Trophoblast cell (in vitro differentiated cells and primary cell): ENCODE data around the gene NLGN3.

ENCODE experiments used
- DNase-seq, 2 donors: peaks; one replicate each; pipeline ENCODE4 v3.0.0-alpha.2; 2016
- H2AFZ ChIP-seq: 2 replicates; pipeline ENCODE4 v1.6.1; 2013; ENCODE audit warnings: low read length, moderate library complexity, mild to moderate bottlenecking; ENCODE audit not compliant: insufficient read depth, poor library complexity
- H2AK5ac ChIP-seq: 2 replicates; pipeline ENCODE4 v1.6.1; 2013; ENCODE audit warnings: mild to moderate bottlenecking, low read length
- H2BK120ac ChIP-seq: 2 replicates; pipeline ENCODE4 v1.6.1; 2013; ENCODE audit warnings: low read length, mild to moderate bottlenecking, moderate library complexity; ENCODE audit not compliant: insufficient read depth, poor library complexity
- H2BK12ac ChIP-seq: 2 replicates; pipeline ENCODE4 v1.6.1; 2013; ENCODE audit warnings: mild to moderate bottlenecking, low read length, moderate library complexity
- H2BK5ac ChIP-seq: 2 replicates; pipeline ENCODE4 v1.6.1; 2013; ENCODE audit warnings: low read length, low read depth, moderate library complexity, mild to moderate bottlenecking; ENCODE audit not compliant: poor library complexity
- H3K14ac ChIP-seq: 2 replicates; pipeline ENCODE4 v1.6.1; 2013; ENCODE audit warnings: mild to moderate bottlenecking, low read length
- H3K18ac ChIP-seq: 2 replicates; pipeline ENCODE4 v1.6.1; 2013; ENCODE audit warnings: mild to moderate bottlenecking, low read length
- H3K23ac ChIP-seq: 2 replicates; pipeline ENCODE4 v1.6.1; 2013; ENCODE audit warnings: low read length
- H3K27ac ChIP-seq: 2 replicates; pipeline ENCODE4 v1.5.1; 2013; ENCODE audit warnings: low read depth, mild to moderate bottlenecking, inconsistent platforms, low read length, moderate library complexity
- H3K27me3 ChIP-seq: 2 replicates; pipeline ENCODE4 v1.6.1; 2013; ENCODE audit warnings: inconsistent platforms, mild to moderate bottlenecking, low read length, moderate library complexity; ENCODE audit not compliant: insufficient read depth
- H3K36me3 ChIP-seq, 2 experiments: 1 replicate in 1 of 2; 2 replicates in 1 of 2; pipeline ENCODE4 v1.6.1; 2013; ENCODE audit warnings: low read length in 2 of 2, mild to moderate bottlenecking in 2 of 2, moderate library complexity in 1 of 2; ENCODE audit not compliant: insufficient read depth in 2 of 2, control insufficient read depth in 1 of 2
- H3K4ac ChIP-seq: 2 replicates; pipeline ENCODE4 v1.6.1; 2013; ENCODE audit warnings: low read depth, mild to moderate bottlenecking, low read length, moderate library complexity
- H3K4me1 ChIP-seq, 2 experiments: 1 replicate in 1 of 2; 2 replicates in 1 of 2; pipeline ENCODE4 v1.6.1; 2013; ENCODE audit warnings: low read length in 2 of 2, mild to moderate bottlenecking in 2 of 2, moderate library complexity in 1 of 2; ENCODE audit not compliant: insufficient read depth in 2 of 2, control insufficient read depth in 1 of 2
- H3K4me2 ChIP-seq: 2 replicates; pipeline ENCODE4 v1.6.1; 2013; ENCODE audit warnings: inconsistent platforms, mild to moderate bottlenecking, low read length, moderate library complexity
- H3K4me3 ChIP-seq: 2 replicates; pipeline ENCODE4 v1.5.1; 2013; ENCODE audit warnings: mild to moderate bottlenecking, low read depth, low read length, inconsistent platforms
- H3K79me1 ChIP-seq: one replicate; pipeline ENCODE4 v1.6.1; 2013; ENCODE audit warnings: low read length
- H3K79me2 ChIP-seq: 2 replicates; pipeline ENCODE4 v1.6.1; 2013; ENCODE audit warnings: low read length, mild to moderate bottlenecking; ENCODE audit not compliant: control insufficient read depth, insufficient read depth, poor library complexity
- H3K9ac ChIP-seq: 2 replicates; pipeline ENCODE4 v1.6.1; 2013; ENCODE audit warnings: mild to moderate bottlenecking, low read length
- H3K9me3 ChIP-seq: 2 replicates; pipeline ENCODE4 v1.6.1; 2013; ENCODE audit warnings: low read depth, mild to moderate bottlenecking, control low read depth, inconsistent platforms, low read length; ENCODE audit not compliant: insufficient read depth
- H4K12ac ChIP-seq: 2 replicates; pipeline ENCODE4 v1.6.1; 2013; ENCODE audit warnings: low read depth, mild to moderate bottlenecking, low read length, moderate library complexity
- H4K8ac ChIP-seq: 2 replicates; pipeline ENCODE4 v1.6.1; 2013; ENCODE audit warnings: low read depth, mild to moderate bottlenecking, low read length, moderate library complexity
- H4K91ac ChIP-seq: one replicate; pipeline ENCODE4 v1.6.1; 2013; ENCODE audit warnings: low read depth, mild to moderate bottlenecking, low read length, moderate library complexity
- WGBS: extraction: QIAGEN DNeasy Blood & Tissue Kit; methylation state at CpG from one replicate; pipeline ENCODE4 v1.1.7; 2013; ENCODE audit warnings: missing lambda C conversion rate; ENCODE audit not compliant: insufficient read length, insufficient coverage; ENCODE audit errors: extremely low coverage; 5-methylcytosine and 5-hydroxymethylcytosine counted together

Gene NLGN3

GRCh38 chrX:71159335-71159734, 14.7 kb downstream of the NLGN3 start:
- no peaks in the 10 kb centered on the region for H3K4me1 ChIP-seq
- H3K27me3 ChIP-seq, result no peaks in the 10 kb centered on the region
- no peaks in the 10 kb centered on the region for H3K79me2 ChIP-seq
- DNase-seq, result no peak
- H2BK12ac ChIP-seq, result no peak overlapping the region
- H3K9ac ChIP-seq, result no peak overlapping the region
- H3K36me3 ChIP-seq, result peaks cover 0 to 2% of the 10 kb centered on the region in 2 experiments
- no peak overlapping the region for H3K14ac ChIP-seq
- no peak overlapping the region for H2AFZ ChIP-seq
- H3K27ac ChIP-seq, result no peak overlapping the region
- no peak overlapping the region for H2BK120ac ChIP-seq
- no peak overlapping the region for H4K91ac ChIP-seq
- WGBS, result no CpG with 5 or more reads among the region's 5 CpGs
- H4K12ac ChIP-seq, result no peak overlapping the region
- no peak overlapping the region for H4K8ac ChIP-seq
- H3K4me2 ChIP-seq, result no peak overlapping the region
- H3K4me3 ChIP-seq, result no peak overlapping the region
- no peak overlapping the region for H2AK5ac ChIP-seq
- H3K18ac ChIP-seq, result no peak overlapping the region
- no peaks in the 10 kb centered on the region for H3K79me1 ChIP-seq
- H3K23ac ChIP-seq, result no peak overlapping the region
- no peaks in the 10 kb centered on the region for H3K9me3 ChIP-seq
- H3K4ac ChIP-seq, result no peak overlapping the region
- no peak overlapping the region for H2BK5ac ChIP-seq

- no peak overlapping the region for H2BK120ac ChIP-seq
- H4K91ac ChIP-seq, result no peak overlapping the region
- no peak overlapping the region for H3K4me2 ChIP-seq
- no peaks in the 10 kb centered on the region for H3K79me2 ChIP-seq
- H4K12ac ChIP-seq, result no peak overlapping the region
- H3K4me3 ChIP-seq, result no peak overlapping the region
- DNase-seq, result no peak
- H3K4ac ChIP-seq, result no peak overlapping the region
- no peak overlapping the region for H2BK5ac ChIP-seq
- no peaks in the 10 kb centered on the region for H3K79me1 ChIP-seq
- no peak overlapping the region for H3K9ac ChIP-seq
- no peak overlapping the region for H4K8ac ChIP-seq
- H3K14ac ChIP-seq, result no peak overlapping the region
- H3K36me3 ChIP-seq, result peaks cover 0 to 2% of the 10 kb centered on the region in 2 experiments
- no peak overlapping the region for H2BK12ac ChIP-seq
- H3K23ac ChIP-seq, result no peak overlapping the region
- no peak overlapping the region for H3K27ac ChIP-seq
- H3K4me1 ChIP-seq, result no peaks in the 10 kb centered on the region
- WGBS, result no CpG with 5 or more reads among the region's 3 CpGs
- no peak overlapping the region for H3K18ac ChIP-seq
- H2AFZ ChIP-seq, result no peak overlapping the region
- no peaks in the 10 kb centered on the region for H3K9me3 ChIP-seq
- no peaks in the 10 kb centered on the region for H3K27me3 ChIP-seq
- no peak overlapping the region for H2AK5ac ChIP-seq
Measured at GRCh38 chrX:71160475-71160874, 15.8 kb downstream of the NLGN3 start.

GRCh38 chrX:71162981-71163380, 18.3 kb downstream of the NLGN3 start:
- no peaks in the 10 kb centered on the region for H3K4me1 ChIP-seq
- H2BK5ac ChIP-seq, result no peak overlapping the region
- H3K79me2 ChIP-seq, result no peaks in the 10 kb centered on the region
- H3K4me2 ChIP-seq, result no peak overlapping the region
- DNase-seq, result no peak
- H3K36me3 ChIP-seq, result peaks cover 0 to 2% of the 10 kb centered on the region in 2 experiments
- no peak overlapping the region for H2AFZ ChIP-seq
- H3K27me3 ChIP-seq, result no peaks in the 10 kb centered on the region
- H3K79me1 ChIP-seq, result no peaks in the 10 kb centered on the region
- H3K9me3 ChIP-seq, result no peaks in the 10 kb centered on the region
- no peak overlapping the region for H2BK120ac ChIP-seq
- H4K12ac ChIP-seq, result no peak overlapping the region
- no peak overlapping the region for H3K4me3 ChIP-seq
- H4K91ac ChIP-seq, result no peak overlapping the region
- H3K23ac ChIP-seq, result no peak overlapping the region
- WGBS, result no CpG with 5 or more reads among the region's 4 CpGs
- no peak overlapping the region for H2BK12ac ChIP-seq
- no peak overlapping the region for H3K14ac ChIP-seq
- no peak overlapping the region for H2AK5ac ChIP-seq
- H3K4ac ChIP-seq, result no peak overlapping the region
- H3K18ac ChIP-seq, result no peak overlapping the region
- no peak overlapping the region for H3K27ac ChIP-seq
- H3K9ac ChIP-seq, result no peak overlapping the region
- no peak overlapping the region for H4K8ac ChIP-seq

- H3K14ac ChIP-seq, result no peak overlapping the region
- no peak overlapping the region for H2BK120ac ChIP-seq
- no peak overlapping the region for H2AFZ ChIP-seq
- no peak overlapping the region for H4K8ac ChIP-seq
- no peaks in the 10 kb centered on the region for H3K36me3 ChIP-seq
- H2BK12ac ChIP-seq, result no peak overlapping the region
- H3K9me3 ChIP-seq, result no peaks in the 10 kb centered on the region
- H3K4ac ChIP-seq, result no peak overlapping the region
- H3K79me2 ChIP-seq, result no peaks in the 10 kb centered on the region
- H2AK5ac ChIP-seq, result no peak overlapping the region
- H3K23ac ChIP-seq, result no peak overlapping the region
- H3K9ac ChIP-seq, result no peak overlapping the region
- H4K91ac ChIP-seq, result no peak overlapping the region
- H4K12ac ChIP-seq, result no peak overlapping the region
- no peak overlapping the region for H3K4me3 ChIP-seq
- DNase-seq, result no peak
- no peaks in the 10 kb centered on the region for H3K79me1 ChIP-seq
- no peak overlapping the region for H3K27ac ChIP-seq
- no peak overlapping the region for H3K18ac ChIP-seq
- H3K27me3 ChIP-seq, result no peaks in the 10 kb centered on the region
- no CpG with 5 or more reads among the region's 12 CpGs for WGBS
- H3K4me1 ChIP-seq, result no peaks in the 10 kb centered on the region
- no peak overlapping the region for H3K4me2 ChIP-seq
- H2BK5ac ChIP-seq, result no peak overlapping the region
Measured at GRCh38 chrX:71164071-71164470, 19.4 kb downstream of the NLGN3 start.
